HG03571 (cell line): ENCODE results near the gene DSE.

Source experiments
- ATAC-seq: cut with Tn5 transposase; IDR thresholded peaks from one replicate; pipeline ENCODE4 v1.9.1; 2021; ENCODE audit not compliant: unreplicated experiment

The DSE gene

GRCh38 chr6:116386581-116387299, 16.0 kb downstream of the DSE start:
- peak; percentile 35 for ATAC-seq

DNA sequence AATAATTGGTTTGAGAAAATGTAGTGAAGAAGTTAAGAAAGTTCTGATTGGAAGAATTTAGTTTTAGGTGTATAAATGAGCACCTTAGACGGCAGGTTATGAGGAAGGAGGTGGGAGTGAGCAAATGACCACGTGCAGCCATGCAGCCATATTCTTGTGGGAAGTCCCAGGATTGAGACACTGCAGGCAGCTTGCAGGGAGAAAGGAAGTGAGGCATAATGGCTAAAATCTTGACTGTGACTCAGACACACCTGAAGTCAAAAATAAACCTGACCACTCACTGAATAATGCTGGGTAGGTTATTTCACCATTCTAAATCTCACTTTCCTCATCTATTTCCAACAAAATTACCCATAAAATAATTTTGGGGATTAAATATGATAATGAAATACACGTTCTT, 16.6 kb downstream of the DSE start:
- ATAC-seq, result peak; percentile 54

DNA sequence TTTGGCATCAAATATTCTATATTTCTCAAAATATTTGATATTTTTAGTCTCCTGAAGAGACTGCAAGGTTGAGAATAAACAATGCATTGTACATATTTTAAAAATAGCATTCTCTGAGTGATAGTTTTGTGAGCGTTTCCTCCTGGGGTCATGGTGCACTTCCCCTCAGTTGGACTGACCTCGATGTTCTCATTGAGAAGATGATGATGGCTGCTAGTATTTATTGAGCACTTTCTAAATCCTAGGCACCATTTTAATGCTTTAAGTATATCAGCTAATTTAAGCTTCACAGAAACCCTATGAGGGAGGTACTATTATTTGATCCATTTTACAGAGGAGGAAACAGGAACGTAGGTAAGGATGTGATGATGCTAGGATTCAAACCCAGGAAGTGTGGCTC, 18.2 kb downstream of the DSE start:
- no peak for ATAC-seq

DNA sequence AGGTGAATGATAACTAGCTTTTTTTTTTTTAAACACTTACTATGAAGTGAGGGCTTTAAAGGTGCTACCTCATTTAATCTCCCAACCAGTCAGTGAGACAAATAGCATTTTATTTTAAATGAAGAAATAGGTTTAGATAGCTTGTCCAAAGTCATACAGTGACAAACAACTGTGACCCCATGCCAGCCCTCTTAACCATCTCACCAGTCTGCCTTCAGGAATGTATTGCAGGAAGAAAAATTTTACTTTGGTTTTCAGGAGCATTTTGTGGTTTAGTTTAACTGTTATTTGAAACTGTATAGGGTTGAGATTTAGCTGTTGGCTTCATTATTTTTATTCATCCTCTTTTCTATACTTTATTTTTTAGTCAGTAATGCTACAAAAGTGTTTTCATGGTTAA, 18.6 kb downstream of the DSE start:
- ATAC-seq, result no peak

DNA sequence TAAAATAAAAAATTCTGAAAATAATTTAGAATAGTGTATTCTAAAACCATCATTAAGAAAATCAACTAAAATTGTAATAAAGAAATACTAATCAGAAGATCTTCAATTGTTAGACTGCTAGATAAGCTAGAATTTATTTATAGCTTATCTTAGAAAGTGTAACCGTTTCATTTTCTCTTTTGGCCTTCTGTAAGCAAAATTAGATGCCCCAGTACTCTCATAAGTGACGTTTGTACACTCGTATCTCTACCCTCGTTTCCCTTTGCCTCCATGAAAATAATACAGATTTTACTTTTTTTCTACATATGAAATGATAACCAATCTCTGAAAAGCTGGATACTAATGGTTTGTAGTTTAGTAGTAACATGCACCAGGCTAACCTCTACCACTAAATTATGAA, 19.8 kb downstream of the DSE start:
- peak; percentile 37 for ATAC-seq

DNA sequence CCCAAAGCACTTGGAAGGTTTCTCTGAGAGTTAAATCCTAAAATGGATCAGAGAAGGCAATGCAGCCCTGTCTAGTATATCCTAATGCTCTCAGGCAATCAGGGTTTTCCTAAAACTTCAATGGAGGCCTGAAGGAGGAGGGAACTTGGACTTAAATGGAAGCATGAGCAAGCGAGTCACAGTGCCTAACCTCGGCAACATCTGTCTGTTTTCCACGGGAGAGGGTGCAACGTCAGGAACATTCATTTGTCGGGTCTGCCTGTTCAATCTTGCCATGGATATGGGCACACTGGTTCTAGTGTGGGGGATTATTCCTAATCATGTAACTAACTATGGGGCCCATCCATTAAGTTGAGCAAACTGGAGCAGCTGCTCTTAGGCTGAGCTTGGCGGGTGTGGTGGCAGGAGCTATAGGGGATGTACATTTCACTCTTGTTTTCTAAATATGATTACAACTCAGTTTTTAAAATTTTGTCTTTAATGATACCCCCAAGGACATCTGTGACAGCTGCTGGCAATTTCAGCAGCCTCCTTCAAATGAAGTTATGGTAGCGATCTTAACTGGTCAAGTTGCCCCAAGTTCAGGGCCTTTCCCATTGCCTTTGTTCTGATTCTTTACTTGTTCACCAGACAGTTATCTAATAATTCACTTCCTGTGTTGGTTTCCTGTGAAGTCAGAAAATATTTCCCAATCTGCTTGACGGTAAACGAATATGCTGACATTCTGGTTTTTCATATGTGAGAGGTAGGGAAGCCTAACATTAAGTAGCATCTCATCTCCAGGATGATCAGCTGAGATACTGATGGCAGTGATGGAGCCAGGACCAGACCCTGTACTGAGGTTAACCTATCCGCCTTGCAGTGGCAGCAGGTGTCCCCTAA, 21.6 kb downstream of the DSE start:
- no peak for ATAC-seq

GRCh38 chr6:116393430-116393829, 22.7 kb downstream of the DSE start:
- ATAC-seq, result no peak

DNA sequence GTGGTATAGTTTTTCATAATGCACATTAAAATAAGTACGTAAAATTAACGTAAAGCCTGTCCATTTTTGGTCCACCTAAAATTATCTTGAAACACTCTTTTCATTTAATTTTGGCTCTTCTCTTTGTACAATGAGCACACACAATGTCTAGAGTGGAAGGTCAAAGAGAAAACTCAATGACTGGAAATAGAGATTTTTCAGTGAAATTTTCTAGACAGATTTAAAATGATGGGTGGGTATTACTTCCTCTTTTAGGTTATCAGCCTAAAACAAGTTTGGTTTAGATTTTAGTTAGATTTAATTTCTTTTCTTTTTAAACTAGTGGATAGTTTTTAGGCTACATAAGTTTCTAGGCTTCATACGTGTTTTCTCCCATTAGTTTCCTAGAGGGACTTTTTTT, 24.9 kb downstream of the DSE start:
- no peak for ATAC-seq

DNA sequence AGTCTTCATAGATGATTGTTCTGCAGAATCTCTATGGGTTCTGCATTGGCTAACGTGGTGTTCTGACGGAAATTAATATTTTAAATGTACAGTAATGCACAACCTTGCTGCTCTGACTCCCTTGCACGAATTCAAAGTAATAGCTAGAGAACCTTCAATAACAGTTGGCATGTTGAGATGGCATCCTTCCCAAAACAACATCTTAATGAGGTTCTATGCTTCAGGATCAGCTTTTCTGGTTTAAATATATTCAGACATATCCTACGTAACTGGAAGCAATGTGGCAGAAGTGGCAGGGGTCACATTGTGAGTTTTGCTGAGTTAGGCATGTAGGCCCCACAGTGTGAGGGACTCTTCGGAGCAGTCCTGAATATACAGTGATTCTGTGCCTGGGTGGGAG, 25.7 kb downstream of the DSE start:
- ATAC-seq, result no peak

DNA sequence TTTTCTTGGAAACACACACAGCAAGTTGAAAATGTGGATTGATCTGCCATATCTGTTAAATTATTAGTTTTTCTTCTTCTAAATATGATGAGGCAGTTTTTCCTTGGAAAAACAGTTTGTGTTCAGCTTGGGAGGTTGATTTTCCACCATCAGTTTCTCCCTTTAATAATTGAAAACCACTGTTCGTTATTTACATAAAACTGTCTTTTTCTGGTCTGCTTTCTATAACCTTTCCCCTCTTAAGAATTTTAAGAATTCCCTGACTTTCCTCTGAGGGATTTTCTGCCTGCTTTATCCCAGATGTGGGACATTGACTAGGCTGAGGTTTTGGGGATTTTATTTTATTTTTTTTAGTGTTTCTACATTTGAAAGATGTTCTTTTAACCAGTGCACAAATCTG, 27.2 kb downstream of the DSE start:
- no peak for ATAC-seq

- no peak for ATAC-seq
Measured at GRCh38 chr6:116398316-116399010, 27.7 kb downstream of the DSE start.

- ATAC-seq, result no peak
Measured at GRCh38 chr6:116399287-116399686, 28.5 kb downstream of the DSE start.

DNA sequence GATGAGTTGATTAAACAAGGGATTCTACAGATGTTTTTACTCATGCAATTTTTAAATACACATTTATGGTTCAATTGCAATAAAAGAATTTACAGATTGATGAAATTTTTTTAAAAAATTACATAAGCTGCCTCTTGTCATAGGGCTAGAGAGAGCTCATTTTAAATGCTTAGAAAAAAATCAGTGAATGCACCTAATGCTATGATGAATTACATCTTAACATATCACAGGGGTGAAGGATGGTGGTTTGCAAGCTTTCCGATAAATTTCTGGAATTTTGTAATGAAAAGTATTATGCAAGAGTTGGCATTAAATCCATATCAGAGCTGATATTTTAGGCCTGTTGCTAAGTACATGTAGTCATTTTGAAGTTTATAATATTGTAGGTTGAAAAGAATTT, 29.6 kb downstream of the DSE start:
- no peak for ATAC-seq

DNA sequence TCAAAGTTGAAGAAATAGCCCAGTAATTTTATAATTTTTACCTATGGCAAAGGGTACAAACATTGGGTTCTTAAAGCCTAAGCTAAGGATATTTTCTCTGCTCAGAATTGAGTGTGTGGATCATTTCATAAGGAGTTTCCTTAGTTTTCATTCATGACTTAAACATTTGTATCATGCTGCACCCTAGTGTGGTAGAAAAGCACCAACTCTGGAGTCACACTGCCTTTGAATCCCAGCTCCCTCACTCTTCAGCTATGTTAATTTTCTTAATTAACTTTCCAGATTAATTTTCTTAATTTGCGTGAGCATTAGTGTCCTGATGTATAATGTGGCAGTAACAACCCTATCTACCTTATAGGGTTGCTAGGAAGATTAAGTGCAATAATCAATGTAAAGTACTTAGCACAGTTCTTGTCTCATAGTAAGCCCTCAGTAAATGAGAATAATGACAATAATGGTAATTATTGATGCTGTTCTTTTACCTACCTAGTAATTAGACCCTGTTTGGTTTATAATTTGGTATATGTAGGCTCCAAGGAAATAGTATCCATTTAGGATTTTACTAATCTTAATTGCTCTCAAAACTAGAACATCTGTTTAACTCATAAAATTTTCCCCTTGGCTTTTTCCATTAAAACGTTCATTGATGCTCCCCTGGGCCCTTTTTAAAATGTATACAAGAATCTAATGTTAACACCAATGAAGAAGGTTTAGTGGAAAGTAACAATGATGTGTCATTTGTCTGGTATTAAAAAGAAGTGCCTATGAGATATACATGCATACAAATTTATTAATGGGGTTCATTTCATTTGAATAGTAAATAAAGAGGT, 31.6 kb downstream of the DSE start:
- no peak for ATAC-seq

- ATAC-seq, result no peak
Measured at GRCh38 chr6:116403205-116403604, 32.5 kb downstream of the DSE start.

DNA sequence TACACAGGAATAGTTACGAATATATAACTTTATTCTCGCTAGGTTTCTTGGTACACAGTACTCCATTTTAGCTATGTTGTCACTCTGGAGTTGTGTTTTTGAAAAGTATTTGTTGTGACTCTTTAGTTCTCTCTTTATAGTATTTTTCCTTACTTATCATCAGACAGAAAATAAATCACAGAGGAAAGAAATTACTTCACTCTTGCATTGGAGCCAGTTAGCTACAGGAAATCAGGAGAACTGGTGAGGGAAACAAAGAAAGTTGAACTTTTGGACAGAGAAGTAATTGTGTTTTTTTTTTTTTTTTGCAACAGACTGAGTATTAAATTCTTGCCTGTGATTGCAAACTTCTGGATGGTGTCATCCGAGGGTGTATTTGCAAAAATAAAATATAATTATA, 33.9 kb downstream of the DSE start:
- ATAC-seq, result no peak

- ATAC-seq, result peak; percentile 67
Measured at GRCh38 chr6:116405138-116405537, 34.4 kb downstream of the DSE start.

GRCh38 chr6:116405652-116406356, 35.1 kb downstream of the DSE start:
- no peak for ATAC-seq

GRCh38 chr6:116406678-116407345, 36.1 kb downstream of the DSE start:
- no peak for ATAC-seq

GRCh38 chr6:116408491-116408890, 37.7 kb downstream of the DSE start:
- peak; percentile 33 for ATAC-seq
